Suprapubic skin (tissue), 4 donors: ENCODE measurements around the gene INPP4B. TPM values are rescaled to one million over a fixed set of nuclear protein-coding genes. Genes with fewer than 3 reads are reported as not detected.

Experiments
- DNase-seq, 2 donors: peaks; one replicate each; pipeline ENCODE4 v3.0.0-alpha.2; 2019; ENCODE audit warnings: low spot score in 2 of 2
- H3K27ac ChIP-seq: fragments of 200-600 bp; sonication (generic); one replicate; pipeline ENCODE4 v1.5.1; 2019
- H3K27me3 ChIP-seq: fragments of 200-600 bp; sonication (generic); one replicate; pipeline ENCODE4 v1.5.1; 2019
- H3K36me3 ChIP-seq: fragments of 200-600 bp; sonication (generic); one replicate; pipeline ENCODE4 v1.5.1; 2019
- H3K4me1 ChIP-seq: fragments of 200-600 bp; sonication (generic); one replicate; pipeline ENCODE4 v1.5.1; 2019
- H3K4me3 ChIP-seq: fragments of 200-600 bp; sonication (generic); one replicate; pipeline ENCODE4 v1.5.1; 2019; ENCODE audit warnings: mild to moderate bottlenecking
- H3K9me3 ChIP-seq: fragments of 200-600 bp; sonication (generic); one replicate; pipeline ENCODE4 v1.5.1; 2019
- CTCF ChIP-seq, 2 donors: fragments of 200-600 bp in 1 of 2; fragments of 450-650 bp in 1 of 2; sonication (generic) in 1 of 2; IDR thresholded peaks; one replicate each; pipeline ENCODE4 v1.5.1; 2016 to 2019; ENCODE audit warnings: antibody characterized with exemption in 2 of 2, mild to moderate bottlenecking in 1 of 2, moderate library complexity in 1 of 2
- EP300 ChIP-seq: sonication (generic); formaldehyde crosslinking; IDR thresholded peaks from one replicate; pipeline ENCODE4 v1.6.1; 2017; ENCODE audit warnings: antibody characterized with exemption
- POLR2A ChIP-seq, 2 donors: fragments of 450-650 bp; IDR thresholded peaks; one replicate each; pipeline ENCODE4 v1.6.1; 2017; ENCODE audit warnings: antibody characterized with exemption in 2 of 2, mild to moderate bottlenecking in 2 of 2, moderate library complexity in 2 of 2
- POLR2AphosphoS5 ChIP-seq, 3 donors: sonication (generic); formaldehyde crosslinking; IDR thresholded peaks; one replicate each; pipeline ENCODE4 v1.6.1; 2017; ENCODE audit warnings: antibody characterized with exemption in 3 of 3
- WGBS: methylation state at CpG from one replicate; pipeline ENCODE4 v1.1.5; 2018; 5-methylcytosine and 5-hydroxymethylcytosine counted together
- total RNA-seq, 4 donors: library from RNA; depleted of rRNA; stranded (reverse); fragments of >200 nt; gene quantifications; one replicate each; pipeline ENCODE4 v1.1.0, GENCODE V29; 2016

INPP4B gene
- total RNA-seq, 4 donors from 2014 or later: 12.4 to 27.4 (median 17.4) TPM

DNA sequence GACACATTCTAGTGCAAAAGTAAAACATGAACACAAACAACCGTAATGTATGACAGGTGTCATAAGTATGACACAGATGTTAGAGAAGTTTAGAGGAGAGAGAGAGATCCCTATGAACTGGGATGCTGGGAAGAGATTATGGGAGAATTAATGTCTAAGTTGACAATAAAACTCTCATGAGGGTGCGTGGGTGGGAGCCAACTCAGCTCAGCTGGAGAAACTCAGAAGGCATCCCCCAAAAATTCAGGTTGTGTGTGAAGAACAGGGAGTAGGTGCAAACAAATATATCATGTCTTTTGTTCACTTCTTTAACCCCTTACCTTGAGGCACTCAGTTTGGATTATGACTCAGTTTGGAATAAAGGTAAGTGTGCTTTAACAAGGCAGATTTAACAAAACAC is 484.1 kb downstream of the INPP4B start:
- WGBS: 99% methylated on average over 2 of the region's 2 CpGs
- no peaks in the 10 kb centered on the region for H3K36me3 ChIP-seq
- TF ChIP-seq POLR2AphosphoS5 (IDR thresholded peaks at IDR 0.05) (no peak), POLR2A (IDR thresholded peaks at IDR 0.05) (no peak)
- no peak overlapping the region for H3K4me3 ChIP-seq
- DNase-seq: no peak
- H3K27ac ChIP-seq: no peak overlapping the region
- H3K9me3 ChIP-seq: no peaks in the 10 kb centered on the region
- no peaks in the 10 kb centered on the region for H3K27me3 ChIP-seq
- H3K4me1 ChIP-seq: peaks cover 2% of the 10 kb centered on the region

DNA sequence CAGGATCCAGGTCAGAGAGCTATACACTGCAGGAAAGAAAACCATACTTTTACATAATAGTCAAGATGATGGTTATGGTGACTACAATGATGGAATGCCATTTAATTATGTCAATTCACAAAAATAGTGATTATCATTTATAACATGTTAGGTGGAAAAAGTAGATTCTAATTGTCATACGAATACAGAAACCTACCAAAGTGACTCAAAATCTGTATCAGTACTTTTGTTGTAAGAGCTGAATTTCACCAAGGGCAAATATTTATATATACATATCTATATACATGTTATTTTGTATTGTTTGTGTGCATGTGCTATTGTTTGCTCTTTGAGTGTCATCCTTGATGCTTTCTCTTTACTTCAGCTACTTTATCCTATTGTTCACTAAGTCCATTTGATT is 485.4 kb downstream of the INPP4B start:
- no peaks in the 10 kb centered on the region for H3K27me3 ChIP-seq
- 98% methylated on average over 1 of the region's 1 CpG for WGBS
- H3K27ac ChIP-seq: no peak overlapping the region
- H3K9me3 ChIP-seq: no peaks in the 10 kb centered on the region
- H3K4me3 ChIP-seq: no peak overlapping the region
- no peaks in the 10 kb centered on the region for H3K36me3 ChIP-seq
- no peaks in the 10 kb centered on the region for H3K4me1 ChIP-seq
- TF ChIP-seq POLR2A (IDR thresholded peaks at IDR 0.05) (no peak), POLR2AphosphoS5 (IDR thresholded peaks at IDR 0.05) (no peak), CTCF (IDR thresholded peaks at IDR 0.05) (no peak), EP300 (no peak)
- no peak for DNase-seq

DNA sequence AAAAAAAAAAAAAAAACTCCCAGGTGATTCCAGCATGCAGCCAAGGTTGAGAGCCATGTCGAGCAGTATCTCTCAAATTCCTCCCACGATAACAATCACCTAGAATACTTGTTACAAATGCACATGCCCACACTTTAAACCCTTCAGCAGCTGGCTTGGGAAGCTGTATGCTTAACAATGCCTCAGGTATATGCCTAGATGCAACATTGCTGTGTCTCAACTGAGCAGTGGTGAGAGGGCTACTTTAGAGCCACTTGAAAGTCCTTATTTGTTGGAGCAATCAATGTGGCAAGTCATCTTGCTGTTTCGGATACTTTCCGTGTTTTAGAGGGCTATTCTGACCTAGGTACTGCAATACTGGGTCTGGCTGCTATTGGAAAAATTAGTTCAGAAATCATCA is 487.4 kb downstream of the INPP4B start:
- Histone ChIP-seq H3K27ac (no peak overlapping the region), H3K9me3 (no peaks in the 10 kb centered on the region), H3K27me3 (no peaks in the 10 kb centered on the region), H3K4me3 (no peak overlapping the region), H3K4me1 (peaks cover 5% of the 10 kb centered on the region), H3K36me3 (no peaks in the 10 kb centered on the region)
- TF ChIP-seq CTCF (IDR thresholded peaks at IDR 0.05) (no peak), EP300 (no peak), POLR2AphosphoS5 (IDR thresholded peaks at IDR 0.05) (no peak), POLR2A (IDR thresholded peaks at IDR 0.05) (no peak)
- WGBS: 62% methylated on average over 4 of the region's 4 CpGs
- no peak for DNase-seq

- H3K4me1 ChIP-seq: peaks cover 17% of the 10 kb centered on the region
- DNase-seq: no peak
- H3K9me3 ChIP-seq: no peaks in the 10 kb centered on the region
- TF ChIP-seq CTCF (IDR thresholded peaks at IDR 0.05): no peak
- no peak for TF ChIP-seq POLR2A (IDR thresholded peaks at IDR 0.05)
- no peak for TF ChIP-seq EP300
- no peak for TF ChIP-seq POLR2AphosphoS5 (IDR thresholded peaks at IDR 0.05)
- 91% methylated on average over 1 of the region's 1 CpG for WGBS
- no peaks in the 10 kb centered on the region for H3K36me3 ChIP-seq
- H3K27ac ChIP-seq: no peak overlapping the region
- H3K27me3 ChIP-seq: no peaks in the 10 kb centered on the region
- no peak overlapping the region for H3K4me3 ChIP-seq
These were observed 489.3 kb downstream of the INPP4B start for GRCh38 chr4:142356801-142357200.

DNA sequence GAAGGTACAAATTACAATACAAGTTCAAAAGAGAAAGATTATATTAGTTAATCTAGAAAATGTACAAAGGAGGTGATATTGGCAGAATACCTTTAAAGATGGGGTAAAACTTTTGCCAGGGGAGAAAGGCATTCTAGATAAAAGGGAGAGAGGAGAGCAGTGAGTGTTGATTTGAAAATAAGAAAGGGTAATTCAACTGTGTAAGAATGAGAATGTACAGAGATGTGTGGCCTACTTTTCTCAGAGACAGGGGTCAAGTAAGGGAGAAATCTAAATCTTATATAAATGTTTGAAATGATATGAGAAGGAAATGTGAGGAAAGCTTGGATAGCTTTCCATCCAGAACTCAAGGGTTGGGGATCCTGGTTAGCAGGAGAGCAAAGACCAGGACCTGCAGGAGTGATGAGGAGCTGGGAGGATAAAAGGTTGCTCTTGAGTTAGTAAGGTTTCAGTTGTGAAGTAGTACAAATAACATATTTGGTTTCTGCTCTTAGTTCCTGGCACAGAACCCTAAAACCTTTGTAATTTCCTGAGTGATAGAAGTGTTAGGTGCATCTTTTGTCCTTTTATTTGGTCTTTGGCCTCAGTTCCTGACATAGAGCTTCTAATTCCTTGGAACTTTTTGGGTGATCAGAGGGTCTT is 489.9 kb downstream of the INPP4B start:
- Histone ChIP-seq H3K9me3 (no peaks in the 10 kb centered on the region), H3K4me3 (no peak overlapping the region), H3K27ac (no peak overlapping the region), H3K27me3 (no peaks in the 10 kb centered on the region), H3K36me3 (no peaks in the 10 kb centered on the region), H3K4me1 (peaks cover 17% of the 10 kb centered on the region)
- no peak for DNase-seq
- TF ChIP-seq POLR2AphosphoS5 (IDR thresholded peaks at IDR 0.05) (no peak), CTCF (IDR thresholded peaks at IDR 0.05) (no peak), EP300 (no peak), POLR2A (IDR thresholded peaks at IDR 0.05) (no peak)
